GM19025 (cell line): ENCODE results near the gene DUS1L.

Source experiments
- ATAC-seq: cut with Tn5 transposase; IDR thresholded peaks from one replicate; pipeline ENCODE4 v1.9.1; 2021; ENCODE audit warnings: mild to moderate bottlenecking, low read depth, moderate library complexity; ENCODE audit not compliant: unreplicated experiment

DUS1L gene

GRCh38 chr17:82065638-82066303 lies at the start of gene DUS1L:
Gene DUS1L (minus strand): TSS chr17:82065804. CDS start chr17:82065059, 745 bp downstream.
- peak; percentile 55 for ATAC-seq

DNA sequence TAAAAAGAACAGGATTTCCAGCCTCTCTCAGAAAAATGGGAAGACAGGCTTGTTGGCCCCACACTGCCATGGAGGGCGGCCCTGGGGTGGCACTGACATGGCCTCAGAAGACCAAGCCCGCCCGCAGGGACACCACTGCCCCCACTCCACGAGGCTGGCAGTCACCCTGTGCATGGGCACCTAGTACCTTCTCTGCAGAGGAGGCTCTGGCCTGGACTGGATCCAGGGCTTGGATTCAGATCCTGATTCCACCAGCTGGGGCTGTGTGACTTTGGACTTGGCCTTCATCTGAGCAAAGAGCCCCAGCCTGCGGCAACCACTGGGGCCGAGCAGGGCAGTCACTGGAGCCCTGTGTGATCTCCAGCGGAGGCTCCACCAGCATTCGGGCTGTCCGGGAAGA lies 49.3 kb upstream of the DUS1L start:
- ATAC-seq, result no peak

DNA sequence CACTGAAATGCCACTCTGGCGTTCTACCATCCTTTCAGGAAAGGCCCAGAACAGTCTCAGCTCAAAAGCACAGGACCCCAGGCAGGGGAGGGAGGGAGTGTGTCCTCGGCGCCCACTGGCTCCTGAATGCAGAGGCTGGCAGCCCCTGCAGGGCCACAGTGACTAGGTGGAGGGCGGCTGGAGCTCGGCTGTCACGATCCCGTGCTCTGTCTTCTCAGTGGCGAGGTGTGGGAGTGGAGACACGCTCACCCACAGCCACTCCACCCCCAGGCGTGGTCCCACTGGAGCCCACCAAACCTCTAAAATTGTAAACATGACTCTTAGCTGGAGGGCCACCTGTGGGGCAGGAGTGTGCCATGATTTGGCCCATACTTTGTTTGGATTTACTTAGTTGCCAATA lies 48.8 kb upstream of the DUS1L start:
- no peak for ATAC-seq

- no peak for ATAC-seq
These were observed 48.3 kb upstream of the DUS1L start for GRCh38 chr17:82113941-82114340.

DNA sequence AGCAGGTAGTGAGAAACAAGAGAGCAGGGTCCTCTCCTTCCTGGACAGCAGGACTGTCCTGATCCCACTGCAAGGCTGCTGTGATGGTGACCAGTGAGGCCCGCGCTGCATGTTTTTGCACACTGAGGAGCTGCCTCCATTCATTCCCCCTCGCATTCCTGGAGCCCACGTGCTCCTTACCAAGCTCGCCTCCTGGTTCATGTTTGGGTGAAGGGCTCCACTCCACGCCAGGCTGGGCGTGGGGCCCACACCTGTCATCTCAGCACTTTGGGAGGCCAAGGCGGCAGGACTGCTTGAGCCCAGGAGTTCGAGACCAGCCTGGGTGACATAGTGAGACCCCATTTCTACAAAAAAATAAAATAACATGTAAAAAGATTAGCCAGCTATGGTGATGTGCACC lies 47.8 kb upstream of the DUS1L start:
- no peak for ATAC-seq

- ATAC-seq, result no peak
These were observed 47.3 kb upstream of the DUS1L start for GRCh38 chr17:82112914-82113311.

- ATAC-seq, result no peak
These were observed 46.7 kb upstream of the DUS1L start for GRCh38 chr17:82112181-82112913.

DNA sequence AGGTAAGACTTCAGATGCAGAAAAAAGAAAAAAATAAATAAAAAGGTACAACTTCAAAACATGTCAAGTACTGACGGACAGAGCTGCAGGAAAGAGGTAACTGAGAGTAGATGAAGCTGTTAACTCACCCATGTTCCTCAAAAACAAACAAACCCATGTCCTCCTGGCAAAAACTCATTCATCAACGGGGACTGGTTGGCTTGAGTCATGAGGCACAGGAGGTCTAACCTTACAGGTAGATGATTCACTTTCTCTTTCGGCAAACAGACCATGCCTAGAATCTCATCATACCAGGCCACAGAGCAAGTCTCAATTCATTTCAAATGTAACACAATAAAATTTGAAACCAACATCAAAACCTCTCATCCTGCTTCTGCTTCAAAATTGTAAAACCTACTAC lies 44.7 kb upstream of the DUS1L start:
- no peak for ATAC-seq

DNA sequence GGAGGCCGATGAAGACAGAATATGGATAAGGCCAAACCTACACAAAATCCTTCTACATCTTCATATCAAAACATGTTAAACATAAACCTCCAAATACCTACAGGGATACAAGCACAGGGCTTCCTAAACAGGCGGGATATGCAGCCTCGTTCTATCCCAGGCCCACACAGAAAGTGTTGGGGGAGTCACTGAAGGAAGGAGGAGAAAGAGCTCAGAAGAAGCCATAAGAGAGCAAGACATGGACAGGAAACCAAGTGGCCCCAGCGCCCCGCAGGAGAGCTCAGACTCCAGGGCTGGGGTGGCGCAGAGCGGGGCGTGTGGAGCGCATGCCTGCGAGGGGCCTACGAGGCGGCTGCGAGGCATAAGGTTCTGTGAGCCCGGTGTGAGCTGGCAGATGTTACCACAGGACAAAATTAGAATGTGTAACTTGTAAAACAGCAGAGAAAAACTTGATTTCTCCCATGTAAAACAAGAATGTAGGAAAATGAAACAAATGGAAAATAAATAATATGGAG lies 43.4 kb upstream of the DUS1L start:
- ATAC-seq, result no peak

GRCh38 chr17:82108496-82108945 lies 42.9 kb upstream of the DUS1L start:
- ATAC-seq, result no peak

- no peak for ATAC-seq
These were observed 42.4 kb upstream of the DUS1L start for GRCh38 chr17:82108038-82108437.

GRCh38 chr17:82107341-82107860 lies 41.8 kb upstream of the DUS1L start:
- no peak for ATAC-seq

- ATAC-seq, result no peak
These were observed 41.2 kb upstream of the DUS1L start for GRCh38 chr17:82106688-82107305.

GRCh38 chr17:82105882-82106687 lies 40.5 kb upstream of the DUS1L start:
- peak; percentile 86 for ATAC-seq

- ATAC-seq, result no peak
These were observed 39.8 kb upstream of the DUS1L start for GRCh38 chr17:82105417-82105881.

GRCh38 chr17:82104797-82105416 lies 39.3 kb upstream of the DUS1L start:
- ATAC-seq, result no peak

DNA sequence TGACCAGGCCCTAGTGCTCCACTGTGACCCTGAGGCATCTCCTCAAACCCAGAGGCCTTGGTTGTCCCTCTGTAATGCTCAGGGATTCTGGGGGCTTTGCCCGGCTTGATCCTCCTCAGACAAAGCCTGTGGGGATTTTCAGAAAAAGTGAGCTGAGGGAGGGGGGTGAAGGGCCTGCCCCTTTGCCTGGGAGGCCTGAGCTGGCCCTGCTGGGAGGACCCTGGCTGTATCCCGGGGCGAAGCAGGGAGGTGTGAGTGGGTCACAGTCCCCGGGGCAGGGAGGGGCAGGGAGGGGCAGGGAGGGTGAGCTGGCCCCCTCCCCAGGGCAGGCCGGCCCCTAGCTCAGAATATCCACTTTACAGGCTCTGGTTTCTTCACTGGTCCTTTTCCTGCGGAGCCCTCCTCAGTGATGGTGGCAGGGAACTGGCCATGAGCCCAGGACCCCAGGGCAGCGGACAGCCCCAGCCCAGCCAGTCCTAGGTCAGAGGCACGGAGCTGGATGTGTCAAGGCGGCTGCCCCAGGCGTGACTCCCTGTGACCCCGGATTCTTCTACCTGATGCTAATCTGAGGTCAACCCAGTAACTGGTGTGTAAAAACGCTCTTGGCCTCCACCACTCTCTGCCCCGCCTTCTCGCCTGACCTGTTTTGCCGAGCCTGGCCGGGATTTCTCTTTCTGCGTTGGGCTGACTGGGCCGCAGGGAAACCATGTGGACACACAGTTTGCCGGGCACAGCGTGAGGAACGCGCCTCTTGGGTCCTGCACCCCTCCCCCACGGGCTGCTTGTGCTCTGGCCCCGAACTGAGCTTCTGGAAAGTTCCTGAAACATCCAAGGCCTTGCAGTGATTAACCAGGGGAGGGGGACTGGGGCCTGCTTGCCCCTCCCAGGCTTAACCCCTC lies 38.2 kb upstream of the DUS1L start:
- ATAC-seq, result no peak

DNA sequence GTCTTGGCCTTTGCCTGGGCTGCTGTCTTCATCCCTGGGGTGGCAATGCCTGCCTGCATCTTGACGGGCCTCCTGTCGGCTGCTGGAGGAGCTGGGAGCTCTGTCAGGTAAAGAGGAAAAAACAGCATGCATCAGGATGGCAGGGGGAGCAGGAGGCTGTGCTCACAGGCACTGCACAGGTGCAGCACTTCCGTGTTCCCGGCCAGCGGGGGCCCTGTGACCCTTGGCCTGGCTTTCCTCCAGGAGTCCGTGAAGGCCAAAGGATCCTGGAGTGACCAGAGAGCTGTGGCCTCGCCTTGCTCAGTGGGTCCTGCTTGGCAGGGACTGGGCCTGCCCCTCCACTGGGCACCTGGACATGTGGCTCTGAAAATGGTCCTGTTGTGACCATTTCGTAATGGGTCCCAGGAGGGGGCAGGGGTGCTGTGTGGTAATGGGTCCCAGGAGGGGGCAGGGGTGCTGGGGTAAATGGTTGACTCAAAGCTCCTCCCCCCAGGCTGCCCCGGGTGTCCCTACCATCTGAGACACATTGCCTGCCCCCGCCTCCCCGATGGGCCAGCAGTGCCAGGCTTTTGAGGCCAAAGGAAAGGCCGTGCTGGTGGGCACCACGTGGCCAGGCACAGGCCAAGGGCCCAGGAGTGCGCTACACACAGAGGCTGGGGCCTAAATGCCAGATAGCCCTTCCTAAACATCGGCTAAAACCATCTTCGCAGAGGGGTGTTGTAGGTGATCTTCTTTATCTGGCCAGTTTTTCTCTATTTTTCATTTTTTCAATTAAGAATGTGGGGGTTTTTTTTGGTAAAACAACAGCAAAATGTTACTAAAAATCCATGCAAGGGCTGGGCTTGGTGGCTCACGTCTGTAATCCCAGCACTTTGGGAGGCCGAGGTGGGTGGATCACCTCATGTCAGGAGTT lies 36.4 kb upstream of the DUS1L start:
- no peak for ATAC-seq
